OCI-LY1 (cell line): ENCODE measurements around the gene RNF217.

ENCODE experiments used
- CTCF ChIP-seq: fragments of 200-600 bp; sonication (generic), shearing (Covaris generic); IDR thresholded peaks from 2 replicates; pipeline ENCODE4 v1.5.1; 2017; ENCODE audit warnings: mild to moderate bottlenecking, antibody characterized with exemption, low read length, moderate library complexity, mixed read lengths
- EZH2 ChIP-seq: fragments of 200-600 bp; sonication (generic), shearing (Covaris generic); IDR thresholded peaks from 2 replicates; pipeline ENCODE4 v1.8.0; 2017; ENCODE audit warnings: borderline replicate concordance, mixed run types, mild to moderate bottlenecking, antibody characterized with exemption, low read length, moderate library complexity, mixed read lengths

- TF ChIP-seq CTCF (no peak), EZH2 (no peak)
Measured at GRCh38 chr6:125066964-125067363, 104.7 kb downstream of the RNF217 start.
